LNCAP (cell line): ENCODE results near the gene GCNT3.

Source experiments
- CTCF ChIP-seq: fragments of 450-650 bp; IDR thresholded peaks from 2 replicates; pipeline ENCODE4 v1.5.1; 2017; ENCODE audit warnings: mild to moderate bottlenecking

Gene GCNT3

DNA sequence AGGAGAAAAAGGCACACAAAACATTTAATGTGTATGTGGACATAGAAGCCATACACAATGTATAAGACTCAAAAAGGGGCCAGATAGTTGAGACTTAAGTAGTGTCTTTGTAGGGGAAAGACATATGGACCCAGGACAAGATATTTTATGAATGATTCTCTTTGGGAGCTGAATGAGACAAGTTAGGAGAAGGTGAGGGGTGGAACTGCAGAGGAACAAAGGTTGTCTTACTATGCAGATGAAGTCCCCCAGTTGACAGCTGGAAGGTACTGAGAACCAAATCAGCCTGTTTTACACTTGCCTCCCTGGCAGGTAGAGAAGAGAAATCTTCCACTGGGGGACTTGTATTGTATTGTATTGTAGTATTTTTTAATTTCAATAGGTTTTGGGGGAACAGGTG is 14.9 kb upstream of the GCNT3 start:
- no peak for TF ChIP-seq CTCF

GRCh38 chr15:59598461-59598860 is 13.1 kb upstream of the GCNT3 start:
- no peak for TF ChIP-seq CTCF

GRCh38 chr15:59605994-59606393 is 5.6 kb upstream of the GCNT3 start:
- no peak for TF ChIP-seq CTCF

- no peak for TF ChIP-seq CTCF
Observed at GRCh38 chr15:59609730-59610712, 1.6 kb upstream of the GCNT3 start.

DNA sequence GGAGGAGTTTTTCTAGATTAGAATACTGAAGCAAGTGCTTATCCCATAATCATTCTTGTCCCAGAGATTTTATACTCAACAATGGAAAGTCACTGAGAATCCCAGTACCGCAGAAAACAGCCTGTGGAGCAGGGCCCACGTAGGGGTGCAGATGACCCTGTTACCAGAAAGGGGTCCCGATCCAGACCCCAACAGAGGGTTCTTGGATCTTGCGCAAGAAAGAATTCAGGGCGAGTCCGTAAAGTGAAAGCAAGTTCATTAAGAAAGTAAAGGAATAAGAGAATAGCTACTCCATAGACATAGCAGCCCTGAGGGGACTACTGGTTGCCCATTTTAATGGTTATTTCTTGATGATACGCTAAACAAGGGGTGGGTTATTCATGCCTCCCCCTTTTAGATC is 2.6 kb downstream of the GCNT3 start:
- no peak for TF ChIP-seq CTCF

- no peak for TF ChIP-seq CTCF
Observed at GRCh38 chr15:59615661-59616060, 4.1 kb downstream of the GCNT3 start.

DNA sequence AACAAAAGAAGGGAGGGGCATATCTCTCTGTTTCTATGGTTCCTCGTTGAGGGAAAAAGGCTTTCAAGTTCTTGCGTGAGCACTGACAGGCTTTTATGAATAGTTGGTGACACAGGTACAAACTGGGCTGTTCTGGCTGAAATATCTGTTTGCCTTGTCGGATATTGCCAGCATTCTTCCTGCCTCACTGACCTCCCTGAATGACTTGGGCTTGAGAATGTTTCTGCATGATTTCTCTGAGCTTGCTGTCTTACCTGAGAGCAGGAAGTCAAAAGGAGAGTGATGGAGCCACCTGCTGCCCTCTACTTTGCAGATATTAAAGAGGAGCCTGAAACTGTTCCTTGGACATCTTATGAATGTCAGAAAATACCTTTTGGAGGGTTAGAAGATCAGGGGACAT is 4.8 kb downstream of the GCNT3 start:
- peak; percentile 44; the same call in 1 of the 2 replicates for TF ChIP-seq CTCF
